Measurements from ENCODE around the gene DYNLRB1. TPM values are rescaled to one million over a fixed set of nuclear protein-coding genes. Genes with fewer than 3 reads are reported as not detected.

DYNLRB1 gene
- total and polyA plus RNA-seq, 2 of the 13 experiments (the other 11 are each of a cell fraction or from before 2014, with no cell fraction given), result 140 to 244 TPM

DNA sequence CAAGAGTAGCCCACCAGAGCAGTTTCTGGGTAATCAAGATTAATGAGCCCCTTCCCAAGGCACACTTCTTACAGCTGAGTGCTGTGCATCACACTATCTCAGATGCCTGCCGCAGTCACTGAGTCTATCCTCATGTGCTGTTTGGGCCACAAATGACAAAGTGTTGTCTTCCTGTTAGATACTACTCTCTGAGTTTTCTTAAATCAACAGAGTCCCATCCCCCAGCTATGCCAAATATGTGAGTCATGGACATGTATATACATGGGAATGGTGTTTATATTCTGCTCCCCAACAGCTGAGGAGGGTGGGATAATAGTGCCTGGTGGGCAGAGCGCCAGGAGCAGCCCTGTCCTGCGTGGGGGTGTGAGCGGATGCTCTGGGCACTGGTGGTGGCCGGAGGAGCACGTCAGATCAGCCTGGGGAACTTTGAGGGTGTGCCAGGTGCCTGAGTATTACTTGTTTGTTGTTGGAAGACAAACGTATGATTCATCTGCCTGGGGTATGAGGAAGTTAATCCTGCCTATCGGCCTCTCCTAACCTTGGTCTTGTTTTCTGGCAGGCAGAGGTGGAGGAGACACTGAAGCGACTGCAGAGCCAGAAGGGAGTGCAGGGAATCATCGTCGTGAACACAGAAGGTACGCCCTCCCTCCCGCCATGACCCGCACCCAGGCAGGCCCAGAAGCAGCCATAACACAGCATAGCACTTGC, 9.6 kb downstream of the DYNLRB1 start (continued):
- peak; percentile 87; the same call in 1 of the 2 replicates for TF ChIP-seq NFKB2 (CRISPR knock-in tag; IDR thresholded peaks at IDR 0.05; ENCODE audit: borderline replicate concordance)
- no peak; the same call in 1 of the 2 replicates for TF ChIP-seq MAFF (IDR thresholded peaks at IDR 0.05; ENCODE audit: low read depth, low read length)
- TF ChIP-seq MED1 (CRISPR knock-in tag; IDR thresholded peaks at IDR 0.05), result peak; percentile 94
- TF ChIP-seq ZNF512 (CRISPR knock-in tag; IDR thresholded peaks at IDR 0.05), result 0 out of 2 replicates have a peak, but pooled peaks have one; percentile 33
- TF ChIP-seq PAXIP1 (CRISPR knock-in tag; conservative IDR thresholded peaks at IDR 0.05), result peak; percentile 92
- TF ChIP-seq ZNF703 (CRISPR knock-in tag; IDR thresholded peaks at IDR 0.05; ENCODE audit: borderline replicate concordance), result no peak
- TF ChIP-seq PLSCR1 (CRISPR knock-in tag; IDR thresholded peaks at IDR 0.05; ENCODE audit: borderline replicate concordance), result no peak
- TF ChIP-seq ZNF20 (CRISPR knock-in tag; IDR thresholded peaks at IDR 0.05), result no peak
- TF ChIP-seq ZNF143 (CRISPR knock-in tag; IDR thresholded peaks at IDR 0.05), result peak; percentile 56; the same call in 1 of the 2 replicates
- peak; percentile 82; the same call in 1 of the 2 replicates for TF ChIP-seq ZNF34 (CRISPR knock-in tag; IDR thresholded peaks at IDR 0.05; ENCODE audit: borderline replicate concordance)
- peak; percentile 100 for TF ChIP-seq ZBTB38 (CRISPR knock-in tag; IDR thresholded peaks at IDR 0.05)
- TF ChIP-seq MAX (IDR thresholded peaks at IDR 0.05), result no peak; the same call in 1 of the 2 replicates
- TF ChIP-seq MEIS1 (CRISPR knock-in tag; IDR thresholded peaks at IDR 0.05; ENCODE audit: borderline replicate concordance), result peak; percentile 94; the same call in 1 of the 2 replicates
- no peak for TF ChIP-seq ZEB1 (IDR thresholded peaks at IDR 0.05; ENCODE audit: insufficient replicate concordance, low read depth)
- TF ChIP-seq, protein P1, sequence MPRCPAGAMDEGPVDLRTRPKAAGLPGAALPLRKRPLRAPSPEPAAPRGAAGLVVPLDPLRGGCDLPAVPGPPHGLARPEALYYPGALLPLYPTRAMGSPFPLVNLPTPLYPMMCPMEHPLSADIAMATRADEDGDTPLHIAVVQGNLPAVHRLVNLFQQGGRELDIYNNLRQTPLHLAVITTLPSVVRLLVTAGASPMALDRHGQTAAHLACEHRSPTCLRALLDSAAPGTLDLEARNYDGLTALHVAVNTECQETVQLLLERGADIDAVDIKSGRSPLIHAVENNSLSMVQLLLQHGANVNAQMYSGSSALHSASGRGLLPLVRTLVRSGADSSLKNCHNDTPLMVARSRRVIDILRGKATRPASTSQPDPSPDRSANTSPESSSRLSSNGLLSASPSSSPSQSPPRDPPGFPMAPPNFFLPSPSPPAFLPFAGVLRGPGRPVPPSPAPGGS (CRISPR knock-in tag; IDR thresholded peaks at IDR 0.05), result no peak; the same call in 1 of the 2 replicates

Data from HepG2 (cell line).